CD1c-positive myeloid dendritic cell (primary cell): ENCODE measurements around the gene SPSB2.
"Not testable (repeated sequence)": the region's sequence is repeated elsewhere in the genome, so short reads cannot be mapped to it uniquely, and the experiment has no call there.

ENCODE experiments used
- DNase-seq: peaks from one replicate; pipeline ENCODE4 v3.0.0-alpha.2; 2016; ENCODE audit errors: extremely low spot score

Gene SPSB2, protein sequence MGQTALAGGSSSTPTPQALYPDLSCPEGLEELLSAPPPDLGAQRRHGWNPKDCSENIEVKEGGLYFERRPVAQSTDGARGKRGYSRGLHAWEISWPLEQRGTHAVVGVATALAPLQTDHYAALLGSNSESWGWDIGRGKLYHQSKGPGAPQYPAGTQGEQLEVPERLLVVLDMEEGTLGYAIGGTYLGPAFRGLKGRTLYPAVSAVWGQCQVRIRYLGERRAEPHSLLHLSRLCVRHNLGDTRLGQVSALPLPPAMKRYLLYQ

DNA sequence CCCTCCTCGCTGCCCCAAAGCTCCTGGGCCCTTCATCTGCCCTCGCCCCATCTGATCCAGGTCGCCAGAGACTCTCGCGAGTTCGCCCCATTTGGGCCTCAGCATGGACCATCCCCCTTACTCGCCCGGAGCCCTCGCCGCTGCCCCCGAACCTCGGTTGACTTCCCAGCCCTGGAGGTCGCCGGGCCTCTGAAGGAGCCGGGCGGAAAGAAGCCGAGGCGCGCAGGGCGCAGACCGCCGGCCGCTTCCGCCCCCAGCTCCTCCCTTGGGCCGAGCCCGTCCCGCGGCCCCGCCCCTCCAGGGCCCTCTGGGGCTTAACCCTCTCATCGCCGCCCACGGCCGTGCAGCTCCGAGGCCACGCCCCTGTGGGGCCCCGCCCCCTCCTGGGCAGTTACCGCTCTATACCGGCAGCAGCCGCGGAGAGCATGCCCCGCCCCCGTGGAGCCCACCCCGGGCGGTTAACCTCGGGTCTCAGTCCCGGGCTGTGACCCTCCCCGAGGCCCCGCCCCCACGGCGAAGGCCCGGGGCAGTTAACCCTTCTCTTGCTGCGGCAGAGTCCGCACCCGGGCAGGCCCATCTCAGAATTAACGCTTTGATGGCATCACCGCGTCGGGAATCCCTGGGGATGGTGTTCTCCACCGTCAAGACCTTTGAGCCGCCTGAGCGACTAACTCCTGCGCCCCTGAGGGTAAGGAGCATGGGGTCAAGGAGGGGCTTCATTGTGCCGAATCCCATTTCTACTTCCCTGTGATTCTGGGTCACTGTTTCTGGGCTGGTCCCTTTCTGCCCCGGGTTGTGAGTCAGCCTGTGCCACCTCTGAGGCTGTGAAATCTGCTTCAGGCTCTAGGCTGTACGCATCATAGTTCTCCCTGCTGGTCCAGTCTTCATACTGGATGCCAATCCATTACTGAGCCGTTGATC lies at the start of gene SPSB2:
TSS of gene SPSB2 (minus strand) at position 210 of the 921 bp plus-strand sequence. CDS start 402 bp downstream, outside the sequence.
- DNase-seq = peak; percentile 99

DNA sequence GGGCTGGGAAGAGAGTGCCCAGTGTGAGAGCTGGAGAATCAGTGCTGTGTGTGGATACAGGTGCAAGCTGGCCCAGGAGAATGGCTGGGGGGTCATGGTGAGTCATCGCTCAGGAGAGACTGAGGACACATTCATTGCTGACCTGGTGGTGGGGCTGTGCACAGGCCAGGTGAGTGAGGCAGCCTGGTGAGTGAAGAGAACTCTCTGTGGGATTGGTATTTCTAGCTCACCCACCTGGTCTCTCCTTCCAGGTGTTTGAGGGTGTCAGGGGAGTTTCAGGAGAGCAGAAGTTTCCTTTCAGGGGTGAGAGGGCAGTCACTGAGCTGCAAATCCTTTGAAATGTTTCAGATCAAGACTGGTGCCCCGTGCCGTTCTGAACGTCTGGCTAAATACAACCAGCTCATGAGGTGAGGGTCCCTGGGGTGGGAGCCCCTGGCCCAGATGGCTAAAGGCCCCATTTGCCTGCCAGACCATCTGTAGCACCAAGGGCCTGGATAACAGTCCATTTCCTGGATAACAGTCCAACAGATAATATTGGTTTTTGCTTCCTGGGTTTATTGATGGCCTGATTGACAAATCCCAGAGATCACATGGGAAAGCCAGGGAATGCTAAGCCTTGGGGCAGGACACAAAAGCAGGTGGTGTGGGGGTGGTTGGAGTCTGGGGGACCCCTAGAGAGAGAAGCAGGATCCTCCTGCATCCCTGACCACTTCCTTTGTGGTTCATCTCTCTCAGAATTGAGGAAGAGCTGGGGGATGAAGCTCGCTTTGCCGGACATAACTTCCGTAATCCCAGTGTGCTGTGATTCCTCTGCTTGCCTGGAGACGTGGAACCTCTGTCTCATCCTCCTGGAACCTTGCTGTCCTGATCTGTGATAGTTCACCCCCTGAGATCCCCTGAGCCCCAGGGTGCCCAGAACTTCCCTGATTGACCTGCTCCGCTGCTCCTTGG lies 49.2 kb upstream of the SPSB2 start:
- DNase-seq = peak; percentile 74

DNA sequence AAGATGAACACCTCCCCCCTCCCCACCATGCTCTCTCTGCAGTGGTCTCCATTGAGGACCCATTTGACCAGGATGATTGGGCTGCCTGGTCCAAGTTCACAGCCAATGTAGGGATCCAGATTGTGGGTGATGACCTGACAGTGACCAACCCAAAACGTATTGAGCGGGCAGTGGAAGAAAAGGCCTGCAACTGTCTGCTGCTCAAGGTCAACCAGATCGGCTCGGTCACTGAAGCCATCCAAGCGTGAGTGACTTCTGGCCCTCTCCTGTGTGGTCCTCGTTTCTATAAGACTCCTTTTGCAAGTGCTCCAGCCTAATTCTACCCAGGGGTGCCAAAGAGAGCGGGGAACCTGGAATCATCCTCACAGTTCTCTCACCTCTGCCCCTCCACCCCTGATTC lies 48.4 kb upstream of the SPSB2 start:
- no peak for DNase-seq

DNA sequence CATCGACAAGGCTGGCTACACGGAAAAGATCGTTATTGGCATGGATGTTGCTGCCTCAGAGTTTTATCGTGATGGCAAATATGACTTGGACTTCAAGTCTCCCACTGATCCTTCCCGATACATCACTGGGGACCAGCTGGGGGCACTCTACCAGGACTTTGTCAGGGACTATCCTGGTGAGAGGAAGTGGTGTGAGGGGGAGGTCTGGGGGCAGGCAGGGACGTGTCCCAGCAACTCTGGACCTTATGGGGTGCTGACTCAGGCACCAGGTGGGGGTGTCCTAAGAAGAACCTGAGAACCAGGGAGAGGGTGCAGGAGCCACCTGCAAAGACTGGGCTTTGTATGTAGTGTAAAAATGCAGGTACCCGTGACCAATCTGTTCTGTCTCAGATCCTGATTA lies 46.5 kb upstream of the SPSB2 start:
- no peak for DNase-seq

DNA sequence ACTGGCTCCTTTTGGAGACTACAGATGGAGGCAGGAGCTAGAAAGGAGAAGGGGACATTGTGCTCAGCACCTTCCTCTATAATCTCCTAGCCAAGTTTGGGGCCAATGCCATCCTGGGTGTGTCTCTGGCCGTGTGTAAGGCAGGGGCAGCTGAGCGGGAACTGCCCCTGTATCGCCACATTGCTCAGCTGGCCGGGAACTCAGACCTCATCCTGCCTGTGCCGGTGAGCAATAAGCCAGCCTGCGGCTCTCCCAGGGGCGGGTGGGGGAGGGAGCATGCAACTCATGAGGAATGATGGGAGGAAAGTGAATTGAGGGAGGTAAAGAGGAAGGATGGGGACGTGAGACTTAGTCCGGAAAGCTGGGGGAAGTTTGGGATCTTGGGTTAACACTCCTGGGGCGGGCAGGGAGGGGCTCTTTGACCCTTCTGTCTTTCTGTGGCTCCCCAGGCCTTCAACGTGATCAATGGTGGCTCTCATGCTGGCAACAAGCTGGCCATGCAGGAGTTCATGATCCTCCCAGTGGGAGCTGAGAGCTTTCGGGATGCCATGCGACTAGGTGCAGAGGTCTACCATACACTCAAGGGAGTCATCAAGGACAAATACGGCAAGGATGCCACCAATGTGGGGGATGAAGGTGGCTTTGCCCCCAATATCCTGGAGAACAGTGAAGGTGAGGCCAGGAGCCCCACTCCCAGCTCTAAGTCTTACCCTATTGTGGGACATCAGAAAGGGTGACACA lies 44.6 kb upstream of the SPSB2 start:
- DNase-seq = no peak

DNA sequence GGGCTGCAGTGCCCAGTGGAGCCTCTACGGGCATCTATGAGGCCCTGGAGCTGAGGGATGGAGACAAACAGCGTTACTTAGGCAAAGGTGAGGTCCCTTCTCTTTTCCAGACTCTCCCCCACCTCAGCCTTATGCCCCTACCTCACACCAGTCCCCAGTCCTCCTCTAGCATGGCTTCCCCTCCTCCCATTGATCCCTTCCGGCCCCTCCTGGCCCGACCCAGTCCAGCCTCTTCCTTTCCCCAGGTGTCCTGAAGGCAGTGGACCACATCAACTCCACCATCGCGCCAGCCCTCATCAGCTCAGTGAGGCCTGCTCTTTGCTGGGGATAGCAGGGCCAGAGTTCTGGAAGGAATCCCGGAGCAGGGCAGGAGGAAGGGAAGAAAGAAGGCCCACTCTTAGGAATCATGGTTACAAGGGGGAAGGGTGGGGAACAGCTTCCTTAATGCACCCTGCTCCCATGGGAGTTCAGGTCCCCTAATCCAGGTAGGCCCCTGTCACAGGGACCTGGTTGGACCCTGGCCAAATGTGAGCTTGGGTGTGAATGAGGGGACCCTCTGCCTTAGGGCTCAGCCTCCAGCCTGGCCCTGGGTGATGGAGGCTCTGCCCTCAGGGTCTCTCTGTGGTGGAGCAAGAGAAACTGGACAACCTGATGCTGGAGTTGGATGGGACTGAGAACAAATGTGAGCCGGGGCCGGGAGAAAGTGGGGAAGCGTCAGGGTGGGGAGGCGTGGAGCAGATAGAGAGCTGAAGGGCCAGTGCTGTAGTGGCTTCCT lies 43.5 kb upstream of the SPSB2 start:
- DNase-seq = no peak

DNA sequence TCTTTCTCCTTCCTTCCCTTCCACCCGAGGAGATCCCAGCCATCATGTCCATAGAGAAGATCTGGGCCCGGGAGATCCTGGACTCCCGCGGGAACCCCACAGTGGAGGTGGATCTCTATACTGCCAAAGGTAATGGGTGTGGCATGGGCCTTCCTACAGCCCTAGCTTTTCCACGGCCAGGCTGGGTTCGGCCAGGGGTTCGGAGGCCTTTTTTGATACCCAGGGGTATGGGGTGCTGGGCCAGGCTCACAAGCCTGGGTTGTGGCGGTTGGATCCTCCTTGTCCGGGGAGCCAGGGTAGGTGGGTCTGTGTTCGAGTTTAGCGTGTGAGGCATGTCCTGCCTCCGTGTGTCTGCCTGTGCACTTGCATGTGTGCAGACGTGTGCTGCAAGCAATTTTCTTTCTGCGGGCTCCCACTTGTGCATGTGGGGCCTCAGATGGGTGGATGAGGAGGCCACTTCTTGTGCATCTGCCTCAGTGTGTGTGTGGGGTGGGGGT lies 42.7 kb upstream of the SPSB2 start:
- DNase-seq = no peak

DNA sequence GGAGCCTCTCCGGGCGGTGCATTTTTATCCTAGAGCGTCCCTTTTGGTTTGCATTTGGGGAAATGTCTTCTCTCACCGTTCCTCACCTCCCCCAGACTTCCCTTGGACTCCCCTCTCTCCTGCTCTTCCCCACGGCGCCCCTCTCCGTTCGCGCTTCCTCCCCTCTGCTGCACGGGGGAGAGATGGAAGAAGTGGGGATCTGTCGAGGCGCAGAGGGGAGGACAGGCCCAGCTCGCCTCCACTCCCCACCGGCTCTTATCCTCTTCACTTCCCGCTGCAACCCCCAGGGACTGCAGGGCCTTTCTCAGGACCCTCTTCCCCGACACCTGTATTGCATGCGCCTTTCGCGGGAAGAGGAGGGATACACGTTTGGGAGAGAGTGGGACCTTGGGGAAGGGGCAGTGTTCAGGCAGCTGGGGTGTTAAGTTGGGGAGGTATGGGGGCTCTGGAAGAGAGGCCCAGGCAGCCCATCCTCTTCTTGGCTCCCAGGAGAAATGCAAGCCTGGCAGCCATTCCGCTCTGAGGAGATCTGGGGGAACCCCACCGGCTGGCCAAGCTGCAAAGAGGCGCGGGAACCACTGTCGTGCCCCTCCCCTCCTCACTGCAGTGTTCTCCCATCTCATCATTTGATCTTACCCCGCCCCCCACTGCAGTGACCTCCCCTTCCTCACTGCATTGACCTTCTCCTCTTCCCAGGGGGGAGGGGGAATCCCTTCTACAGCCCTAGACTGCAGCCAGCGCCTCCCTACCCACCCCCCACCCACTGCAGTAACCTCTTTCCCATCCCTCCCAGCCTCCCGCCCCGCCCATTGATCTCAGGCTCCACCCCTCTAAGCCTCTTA lies 42.1 kb upstream of the SPSB2 start:
- no peak for DNase-seq

DNA sequence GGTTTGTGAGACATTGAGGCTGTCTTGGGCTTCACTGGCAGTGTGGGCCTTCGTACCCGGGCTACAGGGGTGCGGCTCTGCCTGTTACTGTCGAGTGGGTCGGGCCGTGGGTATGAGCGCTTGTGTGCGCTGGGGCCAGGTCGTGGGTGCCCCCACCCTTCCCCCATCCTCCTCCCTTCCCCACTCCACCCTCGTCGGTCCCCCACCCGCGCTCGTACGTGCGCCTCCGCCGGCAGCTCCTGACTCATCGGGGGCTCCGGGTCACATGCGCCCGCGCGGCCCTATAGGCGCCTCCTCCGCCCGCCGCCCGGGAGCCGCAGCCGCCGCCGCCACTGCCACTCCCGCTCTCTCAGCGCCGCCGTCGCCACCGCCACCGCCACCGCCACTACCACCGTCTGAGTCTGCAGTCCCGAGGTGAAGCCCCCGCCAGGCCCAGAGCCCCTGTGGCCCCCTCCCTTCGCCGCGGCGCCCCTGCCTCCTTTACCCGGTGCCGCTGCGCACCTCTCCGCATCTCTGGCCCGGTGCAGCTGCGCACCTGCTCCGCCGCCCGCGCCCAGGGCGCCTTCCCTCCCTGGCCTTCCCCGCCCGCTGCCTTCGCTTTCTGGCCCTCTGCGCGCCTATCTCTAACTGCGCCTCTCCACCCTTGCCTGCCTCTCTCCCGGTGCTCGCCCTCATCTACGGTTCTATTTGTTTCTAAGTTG lies 41.3 kb upstream of the SPSB2 start, which contains the start of gene ENO2:
TSS of gene ENO2 (plus strand) at position 335 of the 701 bp plus-strand sequence. CDS start 1,253 bp downstream, outside the sequence.
- peak; percentile 77 for DNase-seq

DNA sequence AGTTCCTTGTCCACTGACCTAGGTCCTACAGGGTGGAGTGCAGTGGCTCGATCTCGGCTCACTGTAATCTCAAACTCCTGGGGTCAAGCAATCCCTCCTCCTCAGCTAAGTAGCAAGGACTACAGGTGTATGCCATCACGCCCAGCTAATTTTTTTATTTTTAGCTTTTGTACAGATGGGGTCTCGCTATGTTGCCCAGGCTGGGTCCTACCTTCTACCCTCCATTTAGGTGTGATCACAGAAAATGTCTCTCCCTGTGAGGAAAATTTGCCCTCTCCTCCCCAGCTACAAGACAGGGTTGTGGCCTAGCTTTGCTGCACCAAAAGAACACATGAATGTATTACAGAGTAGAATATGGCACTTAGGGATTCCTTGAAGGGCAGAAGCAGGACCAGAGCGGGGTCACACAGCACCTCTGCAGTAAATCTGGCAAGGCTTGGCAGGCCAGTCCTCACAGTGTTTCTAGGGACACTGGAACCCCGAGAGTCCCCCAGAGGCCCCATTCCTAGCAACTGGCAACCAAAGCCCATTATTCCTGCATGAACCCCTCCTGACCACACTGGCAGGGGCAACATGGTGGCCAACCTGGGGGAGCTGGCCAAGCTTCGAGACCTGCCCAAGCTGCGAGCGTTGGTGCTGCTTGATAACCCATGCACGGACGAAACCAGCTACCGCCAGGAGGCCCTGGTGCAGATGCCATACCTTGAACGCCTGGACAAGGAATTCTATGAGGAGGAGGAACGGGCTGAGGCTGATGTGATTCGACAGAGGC lies 39.2 kb upstream of the SPSB2 start:
- DNase-seq = no peak

DNA sequence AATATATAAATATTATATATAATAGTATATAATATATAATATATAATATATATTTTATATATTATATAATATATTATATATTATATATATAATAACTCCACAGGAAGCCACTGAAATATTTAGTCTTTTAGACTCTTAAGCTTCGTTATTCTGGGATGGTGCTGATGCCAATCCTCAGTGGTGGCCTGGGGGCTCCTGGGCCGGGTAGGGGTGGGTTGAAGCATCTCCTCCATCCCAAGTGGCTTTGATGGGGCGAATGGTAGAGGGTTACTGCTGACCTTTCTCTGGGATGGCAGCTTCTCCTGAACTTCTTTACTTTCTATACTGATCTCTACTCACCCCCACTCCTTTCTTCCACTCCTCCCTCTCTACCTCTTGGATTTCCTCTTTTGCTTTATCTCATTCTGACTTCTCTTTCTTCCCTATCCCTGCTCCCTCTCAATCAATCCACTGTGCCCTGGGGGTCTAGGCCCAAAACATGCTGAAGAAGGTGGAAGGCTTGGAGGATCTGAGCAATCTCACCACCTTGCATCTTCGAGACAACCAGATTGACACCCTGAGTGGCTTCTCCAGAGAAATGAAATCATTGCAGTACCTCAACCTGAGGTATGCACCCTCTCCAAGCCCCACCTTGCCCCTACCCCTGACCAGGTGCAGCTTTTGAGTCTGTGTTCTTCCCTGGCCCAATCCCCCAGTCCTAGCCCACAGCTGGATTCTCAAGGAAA lies 36.5 kb upstream of the SPSB2 start:
- no peak for DNase-seq

DNA sequence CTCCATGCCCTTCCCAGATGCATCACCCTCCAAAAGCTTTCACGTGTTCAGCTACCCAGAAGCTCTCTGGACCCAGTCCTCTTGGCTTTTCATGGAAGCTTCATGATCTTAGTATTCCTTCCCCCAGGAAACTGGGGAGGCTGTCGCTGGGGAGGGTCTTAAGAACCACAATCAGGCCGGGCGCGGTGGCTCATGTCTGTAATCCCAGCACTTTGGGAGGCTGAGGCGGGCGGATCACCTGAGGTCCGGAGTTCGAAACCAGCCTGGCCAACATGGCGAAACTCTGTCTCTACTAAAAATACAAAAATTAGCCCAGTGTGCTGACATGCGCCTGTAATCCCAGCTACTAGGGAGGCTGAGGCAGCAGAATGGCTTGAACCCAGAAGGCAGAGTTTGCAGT lies 35.0 kb upstream of the SPSB2 start:
- not testable (repeated sequence) for DNase-seq

DNA sequence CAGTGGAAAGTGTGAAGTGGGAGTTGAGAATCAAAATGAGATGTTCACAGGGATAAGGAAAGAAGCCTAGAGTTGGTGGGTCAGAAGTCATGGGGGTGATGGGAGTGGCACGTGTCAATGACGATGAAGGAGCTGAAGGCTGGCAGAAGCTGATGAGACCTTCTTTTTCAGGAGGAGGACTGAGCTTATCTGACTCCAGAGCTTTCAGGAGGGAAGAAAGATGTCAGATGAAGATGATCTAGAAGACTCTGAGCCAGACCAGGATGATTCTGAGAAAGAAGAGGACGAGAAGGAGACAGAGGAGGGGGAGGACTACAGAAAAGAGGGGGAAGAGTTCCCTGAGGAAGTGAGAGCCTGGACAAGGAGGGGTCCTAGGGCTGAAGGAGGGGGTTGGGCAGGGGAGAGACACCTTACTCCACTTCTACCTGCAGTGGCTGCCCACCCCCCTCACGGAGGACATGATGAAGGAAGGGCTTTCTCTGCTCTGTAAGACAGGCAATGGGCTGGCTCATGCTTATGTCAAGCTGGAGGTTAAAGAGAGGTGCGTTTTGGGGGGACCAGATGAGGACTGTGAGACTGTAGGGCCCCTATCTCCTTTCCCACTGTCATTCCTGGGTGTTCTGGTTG lies 32.4 kb upstream of the SPSB2 start:
- no peak for DNase-seq

DNA sequence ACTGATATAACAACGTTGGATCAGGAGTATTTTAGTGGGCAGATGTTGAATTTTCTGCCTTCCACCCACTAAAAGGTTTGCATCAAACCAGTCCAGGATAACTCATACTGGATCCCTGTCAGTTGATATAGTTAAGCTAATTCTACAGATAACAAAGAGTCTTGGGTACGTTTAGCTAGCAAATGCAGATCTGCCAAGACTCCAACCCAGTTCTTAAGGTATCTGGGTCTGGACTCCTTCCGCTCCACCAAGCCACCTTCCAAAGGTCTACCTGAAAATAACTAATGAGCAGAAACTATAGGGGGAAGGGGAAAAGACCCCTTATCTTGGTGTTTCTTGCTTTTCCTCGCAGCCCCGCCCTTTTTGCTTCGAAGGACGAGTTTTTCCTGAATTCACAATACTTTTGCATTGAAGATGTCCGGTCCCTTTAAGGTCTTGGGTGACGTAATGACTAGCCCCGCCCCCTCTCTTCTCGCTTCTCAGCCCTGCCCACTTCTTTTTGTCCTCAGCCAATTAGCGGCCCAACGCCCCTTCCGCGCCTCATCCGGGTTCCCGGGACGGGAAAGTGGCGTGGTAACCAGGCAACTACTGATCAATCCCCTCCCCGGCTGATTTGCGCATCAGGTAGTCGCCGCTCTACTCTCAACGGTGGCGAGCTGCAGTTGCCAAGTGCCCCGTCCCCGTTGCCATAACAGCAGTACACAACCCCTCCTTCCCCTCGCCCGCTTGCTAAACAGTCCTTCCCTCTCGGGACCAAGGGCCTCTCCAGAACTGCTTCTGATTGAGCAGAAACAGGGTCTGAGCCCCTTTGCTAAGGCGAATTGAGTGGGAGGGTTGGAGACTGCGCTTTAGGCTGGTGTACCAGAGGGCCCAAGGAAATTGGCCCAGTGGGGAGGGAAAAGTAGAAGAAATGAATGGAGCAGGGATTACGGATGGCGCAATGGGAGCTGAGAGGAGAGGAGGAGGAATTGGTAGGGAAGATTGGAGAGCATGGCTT lies 31.5 kb upstream of the SPSB2 start, which contains the start of gene LRRC23:
TSS of gene LRRC23 (plus strand) at position 543 of the 997 bp plus-strand sequence. CDS start 812 bp downstream, outside the sequence.
- peak; percentile 98 for DNase-seq

DNA sequence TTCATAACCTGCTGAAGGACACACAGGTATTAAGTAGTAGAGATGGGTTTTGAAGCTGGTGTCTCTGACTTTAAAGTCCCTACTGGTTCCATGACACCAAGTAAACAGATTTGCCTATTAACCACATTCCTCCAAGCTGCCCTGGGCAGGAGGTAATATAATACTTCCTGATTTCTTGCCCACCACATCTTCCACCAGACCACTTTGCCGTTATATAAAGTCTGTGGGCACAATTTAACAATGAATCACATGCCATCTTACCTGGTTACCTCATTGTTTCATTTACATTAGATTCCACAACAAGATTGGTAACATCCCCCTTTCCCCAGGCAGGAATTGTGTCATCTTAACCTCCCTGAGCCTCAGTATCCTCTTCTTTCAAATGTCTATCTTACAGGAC lies 30.6 kb upstream of the SPSB2 start:
- DNase-seq = peak; percentile 15
